Smooth muscle cell of the brain vasculature (primary cell): ENCODE measurements around the gene ANKRD13C.
"Not testable (repeated sequence)": the region's sequence is repeated elsewhere in the genome, so short reads cannot be mapped to it uniquely, and the experiment has no call there.

Source experiments
- DNase-seq: peaks from one replicate; pipeline ENCODE4 v3.0.0-alpha.2; 2012; ENCODE audit warnings: low read depth, low spot score

ANKRD13C gene, protein sequence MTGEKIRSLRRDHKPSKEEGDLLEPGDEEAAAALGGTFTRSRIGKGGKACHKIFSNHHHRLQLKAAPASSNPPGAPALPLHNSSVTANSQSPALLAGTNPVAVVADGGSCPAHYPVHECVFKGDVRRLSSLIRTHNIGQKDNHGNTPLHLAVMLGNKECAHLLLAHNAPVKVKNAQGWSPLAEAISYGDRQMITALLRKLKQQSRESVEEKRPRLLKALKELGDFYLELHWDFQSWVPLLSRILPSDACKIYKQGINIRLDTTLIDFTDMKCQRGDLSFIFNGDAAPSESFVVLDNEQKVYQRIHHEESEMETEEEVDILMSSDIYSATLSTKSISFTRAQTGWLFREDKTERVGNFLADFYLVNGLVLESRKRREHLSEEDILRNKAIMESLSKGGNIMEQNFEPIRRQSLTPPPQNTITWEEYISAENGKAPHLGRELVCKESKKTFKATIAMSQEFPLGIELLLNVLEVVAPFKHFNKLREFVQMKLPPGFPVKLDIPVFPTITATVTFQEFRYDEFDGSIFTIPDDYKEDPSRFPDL

GRCh38 chr1:70354332-70355110 lies at the start of gene ANKRD13C:
TSS of gene ANKRD13C (minus strand) at chr1:70354722. CDS start at chr1:70354408, 314 bp downstream.
- DNase-seq = peak; percentile 92

- no peak for DNase-seq
Measured at GRCh38 chr1:70403759-70404158, 49.2 kb upstream of the ANKRD13C start.

DNA sequence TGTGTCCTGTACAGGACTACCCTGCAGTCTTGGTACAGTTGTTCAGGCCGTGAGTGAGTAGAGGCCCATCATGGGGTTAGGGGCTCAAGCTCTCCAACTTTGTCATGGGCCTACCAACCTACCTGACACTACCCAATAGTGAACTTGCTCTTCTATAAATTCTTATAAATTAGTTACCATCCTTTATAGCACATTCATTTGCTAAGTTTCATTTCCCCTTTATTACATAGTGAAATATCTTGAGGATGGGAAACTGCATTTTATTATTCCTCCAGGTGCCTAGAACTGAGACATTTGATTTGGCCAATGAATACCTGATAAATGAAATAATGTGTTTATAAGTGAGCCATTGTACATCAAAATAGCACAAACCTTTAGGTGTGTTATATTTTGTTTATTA lies 47.5 kb upstream of the ANKRD13C start:
- DNase-seq = no peak

DNA sequence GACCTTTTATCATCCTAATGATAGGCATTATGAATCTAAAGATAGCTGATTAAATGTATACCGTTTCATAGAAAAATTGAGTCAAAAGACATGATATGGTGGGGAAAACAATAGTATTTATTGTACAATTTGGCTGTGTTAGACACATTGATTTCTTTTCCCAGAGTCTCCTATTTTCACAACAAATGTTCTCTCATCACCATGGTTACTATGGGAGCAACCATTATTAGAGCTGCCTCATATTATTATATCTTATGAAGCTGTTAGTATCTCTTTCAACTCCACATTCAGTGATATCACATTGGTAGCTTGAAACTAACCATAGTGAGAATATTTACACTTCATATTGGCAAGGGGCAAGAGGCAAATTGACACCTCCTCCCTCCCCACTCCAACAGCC lies 45.8 kb upstream of the ANKRD13C start:
- DNase-seq = no peak

DNA sequence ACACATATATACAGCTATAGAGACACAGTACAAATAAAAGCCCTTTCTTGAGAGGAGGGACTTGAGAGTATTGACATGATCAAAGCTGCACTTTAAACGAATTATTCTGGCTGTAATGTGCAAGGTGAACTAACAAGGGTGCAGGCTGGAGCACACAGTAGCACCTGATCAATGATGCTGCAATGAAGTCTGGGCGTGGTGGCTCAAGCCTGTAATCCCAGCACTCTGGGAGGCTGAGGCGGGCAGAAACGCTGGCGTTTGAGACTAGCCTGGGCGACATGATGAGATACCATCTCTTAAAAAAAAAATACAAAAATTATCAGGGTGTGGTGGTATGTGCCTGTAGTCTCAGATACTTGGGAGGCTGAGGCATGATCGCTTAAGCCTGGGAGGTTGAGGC lies 42.5 kb upstream of the ANKRD13C start:
- DNase-seq = no peak

DNA sequence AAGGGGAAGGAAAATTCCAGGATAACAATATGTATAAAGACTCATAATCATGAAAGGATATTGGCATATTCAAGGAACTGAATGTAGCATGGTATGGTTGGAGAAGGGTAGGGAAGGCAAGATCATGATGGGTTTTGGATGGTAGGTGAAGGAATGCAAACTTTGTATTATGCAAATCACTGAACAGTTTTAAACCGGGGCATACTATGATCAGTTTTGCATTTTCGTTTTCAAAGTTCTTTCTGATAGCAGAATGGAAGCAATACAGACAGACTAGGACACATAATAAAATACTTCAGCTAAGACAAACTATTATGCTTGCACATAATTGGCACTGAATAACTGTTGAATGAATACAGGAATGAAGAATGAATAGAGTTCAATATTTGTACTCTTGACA lies 42.1 kb upstream of the ANKRD13C start:
- no peak for DNase-seq

- no peak for DNase-seq
Measured at GRCh38 chr1:70392626-70393025, 38.1 kb upstream of the ANKRD13C start.

- DNase-seq = no peak
Measured at GRCh38 chr1:70387507-70387906, 33.0 kb upstream of the ANKRD13C start.

DNA sequence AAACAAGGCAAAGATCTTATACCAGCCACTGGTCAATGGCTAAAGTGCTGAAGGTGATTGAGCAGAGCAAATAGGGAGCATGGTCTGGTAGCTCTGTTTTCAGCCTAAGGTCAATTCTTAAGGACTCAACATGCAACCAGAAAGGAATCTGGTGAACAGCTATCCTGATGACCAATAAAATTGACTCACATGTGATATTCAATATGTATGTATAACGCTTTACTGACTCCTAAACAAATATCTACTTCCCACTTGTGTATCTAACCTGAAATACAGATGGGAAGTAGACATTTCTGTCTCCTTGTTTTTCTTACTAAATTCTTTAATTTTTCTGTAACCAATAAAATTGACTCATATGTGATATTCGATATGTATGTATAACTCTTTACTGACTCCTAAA lies 31.6 kb upstream of the ANKRD13C start:
- DNase-seq = no peak

DNA sequence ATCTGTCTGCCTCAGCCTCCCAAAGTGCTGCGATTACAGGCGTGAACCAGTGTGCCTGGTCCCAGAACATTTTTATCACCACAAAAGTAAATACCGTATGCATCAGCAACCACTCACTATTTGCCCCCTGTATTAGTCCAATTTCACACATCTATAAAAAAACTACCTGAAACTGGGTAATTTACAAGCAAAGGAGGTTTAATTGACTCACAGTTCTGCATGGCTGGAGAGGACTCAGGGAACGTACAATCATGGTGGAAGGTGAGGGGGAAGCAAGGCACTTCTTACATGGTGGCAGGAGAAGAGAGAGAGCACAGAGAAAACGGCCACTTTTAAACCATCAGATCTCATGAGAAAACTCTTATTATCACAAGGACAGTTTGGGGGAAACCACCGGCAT lies 31.0 kb upstream of the ANKRD13C start:
- no peak for DNase-seq

DNA sequence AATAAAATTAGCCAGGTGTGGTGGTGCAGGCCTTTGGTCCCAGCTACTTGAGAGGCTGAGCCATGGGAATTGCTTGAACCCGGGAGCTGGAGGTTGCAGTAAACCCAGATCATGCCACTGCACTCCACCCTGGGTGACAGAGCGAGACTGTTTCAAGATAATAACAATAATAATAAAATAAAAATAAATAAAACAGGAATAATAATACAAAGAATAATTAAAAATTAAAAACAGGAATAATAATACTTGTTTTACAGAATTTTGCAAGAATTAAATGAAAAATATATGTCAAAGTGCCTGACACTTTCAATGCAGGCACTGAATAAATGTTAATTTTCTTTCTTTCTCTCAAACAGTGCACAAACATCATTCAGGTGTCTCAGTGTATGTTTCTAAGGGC lies 30.0 kb upstream of the ANKRD13C start:
- DNase-seq = no peak

GRCh38 chr1:70383483-70383882 lies 29.0 kb upstream of the ANKRD13C start:
- no peak for DNase-seq

GRCh38 chr1:70382682-70383081 lies 28.2 kb upstream of the ANKRD13C start:
- DNase-seq = no peak

DNA sequence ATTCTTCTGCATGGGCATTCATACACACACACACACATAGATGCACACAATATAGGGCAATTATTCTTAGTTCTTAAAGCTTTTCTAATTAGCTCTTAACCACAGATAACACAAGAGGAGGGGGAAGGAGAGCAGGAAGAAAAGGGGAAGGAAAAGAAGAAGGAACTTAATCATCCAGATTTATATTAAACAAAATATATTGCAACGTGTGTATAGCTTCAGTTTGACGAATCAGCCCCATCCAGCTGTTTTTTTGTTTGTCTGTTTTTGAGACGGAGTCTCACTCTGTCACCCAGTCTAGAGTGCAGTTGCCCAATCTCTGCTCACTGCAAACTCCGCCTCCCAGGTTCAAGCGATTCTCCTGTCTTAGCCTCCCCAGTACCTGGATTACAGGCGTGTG lies 21.7 kb upstream of the ANKRD13C start:
- DNase-seq = no peak

GRCh38 chr1:70373580-70373979 lies 19.1 kb upstream of the ANKRD13C start:
- not testable (repeated sequence) for DNase-seq

DNA sequence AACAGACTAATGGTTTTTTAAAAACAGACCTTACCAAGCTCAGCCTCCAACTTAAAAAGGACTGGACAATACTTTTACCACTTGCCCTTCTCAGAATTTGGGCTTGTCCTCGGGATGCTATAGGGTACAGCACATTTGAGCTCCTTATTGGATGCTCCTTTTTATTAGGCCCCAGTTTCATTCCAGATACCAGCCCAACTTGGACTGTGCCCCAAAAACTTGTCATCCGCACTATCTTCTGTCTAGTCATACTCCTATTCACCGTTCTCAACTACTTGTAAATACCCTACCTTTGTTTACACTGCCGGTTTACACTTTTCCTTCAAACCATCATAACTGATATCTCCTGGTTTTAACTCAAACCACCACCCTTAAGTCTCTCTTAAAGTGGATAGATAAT lies 17.9 kb upstream of the ANKRD13C start:
- no peak for DNase-seq

DNA sequence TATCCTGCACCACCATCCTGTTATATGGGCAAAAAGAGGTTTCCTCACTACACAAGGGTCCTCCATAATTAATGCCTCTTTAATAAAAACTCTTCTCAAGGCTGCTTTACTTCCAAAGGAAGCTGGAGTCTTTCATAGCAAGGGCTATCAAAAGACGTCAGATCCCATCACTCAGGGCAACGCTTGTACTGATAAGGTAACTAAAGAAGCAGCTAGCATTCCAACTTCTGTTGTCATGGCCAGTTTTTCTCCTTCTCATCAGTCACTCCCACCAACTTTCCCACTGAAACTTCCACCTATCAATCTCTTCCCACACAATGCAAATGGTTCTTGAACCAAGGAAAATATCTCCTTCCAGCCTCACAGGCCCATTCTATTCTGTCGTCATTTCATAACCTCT lies 17.1 kb upstream of the ANKRD13C start:
- not testable (repeated sequence) for DNase-seq

DNA sequence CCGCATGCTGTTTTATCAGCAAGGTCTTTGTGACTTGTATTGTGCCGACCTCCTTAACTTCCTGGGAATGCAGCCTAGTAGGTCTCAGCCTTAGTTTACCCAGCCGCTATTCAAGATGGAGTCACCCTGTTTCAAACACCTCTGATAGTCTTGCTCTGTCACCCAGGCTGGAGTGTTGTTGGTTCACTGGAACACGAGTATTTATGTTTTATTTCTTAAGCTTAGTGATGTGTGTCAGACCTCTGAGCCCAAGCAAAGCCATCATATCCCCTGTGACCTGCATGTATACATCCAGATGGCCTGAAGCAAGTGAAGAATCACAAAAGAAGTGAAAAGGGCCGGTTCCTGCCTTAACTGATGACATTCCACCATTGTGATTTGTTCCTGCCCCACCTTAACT lies 12.9 kb upstream of the ANKRD13C start:
- not testable (repeated sequence) for DNase-seq

DNA sequence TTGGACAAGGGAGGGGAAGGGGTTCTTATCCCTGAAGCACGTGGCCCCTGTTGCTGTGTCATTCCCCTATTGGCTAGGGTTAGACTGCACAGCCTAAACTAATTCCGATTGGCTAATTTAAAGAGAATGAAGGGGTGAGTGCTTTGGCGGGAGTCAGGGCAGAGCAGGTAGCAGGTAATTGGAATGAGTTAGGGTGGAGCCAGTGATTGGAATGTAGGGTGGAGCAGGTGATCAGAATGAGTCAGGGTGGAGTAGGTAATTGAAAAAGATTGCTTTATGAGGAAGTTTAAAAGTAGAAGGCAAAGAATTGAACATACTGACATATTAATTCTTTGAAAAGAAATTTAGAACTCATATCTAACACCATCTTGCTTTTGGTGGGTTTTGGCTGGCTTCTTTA lies 12.5 kb upstream of the ANKRD13C start:
- DNase-seq = not testable (repeated sequence)

DNA sequence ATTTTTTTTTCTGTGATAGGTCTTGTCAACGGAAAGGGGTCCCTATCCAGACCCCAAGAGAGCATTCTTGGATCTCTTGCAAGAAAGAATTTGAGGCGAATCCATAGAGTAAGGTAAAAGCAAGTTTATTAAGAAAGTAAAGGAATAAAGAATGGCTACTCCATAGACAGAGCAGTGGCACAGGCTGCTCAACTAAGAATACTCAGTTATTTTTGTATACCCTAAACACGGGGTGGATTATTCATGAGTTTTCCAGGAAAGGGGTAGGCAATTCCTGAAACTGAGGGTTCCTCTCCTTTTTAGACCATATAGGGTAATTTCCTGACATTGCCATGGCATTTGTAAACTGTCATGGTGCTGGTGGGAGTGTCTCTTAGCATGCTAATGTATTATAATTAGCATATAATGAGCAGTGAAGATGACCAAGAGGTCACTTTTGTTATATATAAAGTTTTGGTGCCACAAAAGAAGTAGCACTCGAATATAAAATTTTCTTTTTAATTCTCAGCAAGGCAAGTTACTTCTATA lies 12.0 kb upstream of the ANKRD13C start:
- not testable (repeated sequence) for DNase-seq

- no peak for DNase-seq
Measured at GRCh38 chr1:70364439-70364838, 9.9 kb upstream of the ANKRD13C start.

DNA sequence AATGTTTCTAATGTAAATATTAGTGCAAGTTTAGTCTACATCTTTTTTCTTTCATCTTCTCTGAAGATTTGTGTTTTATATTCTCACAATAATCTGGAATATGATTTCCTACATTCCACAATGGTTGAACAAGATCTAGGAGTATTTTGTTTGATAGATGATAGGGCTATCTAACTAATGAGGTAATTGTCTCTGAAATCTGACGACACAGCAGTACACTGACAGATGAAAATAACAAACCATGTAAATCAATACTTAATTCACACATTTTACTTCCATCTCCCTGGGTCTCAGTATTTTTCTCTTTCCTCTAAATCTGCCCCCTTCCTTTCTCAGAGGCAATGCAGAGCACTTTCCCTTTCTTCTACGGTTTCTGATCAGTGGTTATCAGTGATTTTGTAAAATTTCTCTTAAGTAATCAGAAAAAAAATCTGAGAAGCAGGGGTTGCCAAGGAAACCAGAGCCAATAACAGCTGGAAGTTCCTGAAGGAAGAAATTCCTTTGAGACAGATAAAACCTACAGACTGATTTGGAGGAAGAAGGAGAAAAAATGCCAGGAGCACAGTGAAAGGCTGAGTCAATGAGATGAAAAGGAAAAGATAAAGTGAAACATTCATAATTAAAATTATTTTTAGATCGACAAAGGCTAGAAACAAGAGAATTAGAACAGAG lies 7.3 kb upstream of the ANKRD13C start:
- peak; percentile 20 for DNase-seq
